T-helper 17 cell (primary cell): Measurements from ENCODE around the gene MRPS25. TPM values are rescaled to one million over a fixed set of nuclear protein-coding genes. Genes with fewer than 3 reads are reported as not detected.
A peak's percentile ranks its signal among the peaks of the same experiment; 100 is the strongest.
"Not testable (repeated sequence)": the region's sequence is repeated elsewhere in the genome, so short reads cannot be mapped to it uniquely, and the experiment has no call there.

Experiments used
- ATAC-seq: fragments of 150-1000 bp; cut with Tn5 transposase; 2 replicates; pipeline ENCODE4 v1.10.0; 2021; ENCODE audit warnings: mild to moderate bottlenecking, moderate library complexity
- DNase-seq, 3 donors: peaks; one replicate each; pipeline versions ENCODE4 v3.0.0 to v3.0.0-alpha.2; 2020 to 2021
- H3K9me3 ChIP-seq: one replicate; pipeline ENCODE4 v1.7.0; 2013; ENCODE audit warnings: low read length, mild to moderate bottlenecking; ENCODE audit not compliant: control insufficient read depth, poor library complexity, severe bottlenecking
- H3K27ac Mint-ChIP-seq: one replicate; pipeline ENCODE4 v1.8.0; 2022; ENCODE audit warnings: mild to moderate bottlenecking, moderate library complexity, mixed read lengths
- H3K27me3 Mint-ChIP-seq: one replicate; pipeline ENCODE4 v1.8.0; 2022; ENCODE audit warnings: mixed read lengths
- H3K36me3 Mint-ChIP-seq: one replicate; pipeline ENCODE4 v1.8.0; 2022; ENCODE audit warnings: low read depth, mixed read lengths
- H3K4me1 Mint-ChIP-seq: one replicate; pipeline ENCODE4 v1.8.0; 2022; ENCODE audit warnings: mild to moderate bottlenecking, mixed read lengths
- H3K4me3 Mint-ChIP-seq: one replicate; pipeline ENCODE4 v1.8.0; 2022; ENCODE audit warnings: mild to moderate bottlenecking, moderate library complexity, mixed read lengths
- total RNA-seq, 4 donors: library from RNA in 2 of 4; stranded (reverse) in 2 of 4; gene quantifications; one replicate each; pipeline ENCODE4 v1.2.3 and lab custom pipeline; 2022 to 2026

Gene MRPS25
- total RNA-seq, 2 donors from 2014 or later: 47.4 to 50.5 TPM

GRCh38 chr3:15015456-15015855, 49.7 kb downstream of the MRPS25 start:
- no peak overlapping the region for H3K27ac Mint-ChIP-seq
- no peak for DNase-seq
- peaks cover 15% of the 10 kb centered on the region for H3K4me1 Mint-ChIP-seq
- H3K9me3 ChIP-seq: no peaks in the 10 kb centered on the region
- H3K27me3 Mint-ChIP-seq: no peaks in the 10 kb centered on the region
- no peak overlapping the region for H3K4me3 Mint-ChIP-seq
- no peak for ATAC-seq
- H3K36me3 Mint-ChIP-seq: peaks cover 14% of the 10 kb centered on the region

GRCh38 chr3:15014606-15015328, 50.3 kb downstream of the MRPS25 start:
- no peaks in the 10 kb centered on the region for H3K9me3 ChIP-seq
- Mint-ChIP-seq H3K27me3 (no peaks in the 10 kb centered on the region), H3K4me1 (peaks cover 15% of the 10 kb centered on the region), H3K27ac (no peak overlapping the region), H3K36me3 (peaks cover 14% of the 10 kb centered on the region), H3K4me3 (no peak overlapping the region)
- DNase-seq (no peak), ATAC-seq (no peak)

GRCh38 chr3:15011174-15011573, 53.9 kb downstream of the MRPS25 start:
- Mint-ChIP-seq H3K4me1 (peaks cover 6% of the 10 kb centered on the region), H3K4me3 (no peak overlapping the region), H3K27ac (no peak overlapping the region), H3K27me3 (no peaks in the 10 kb centered on the region), H3K36me3 (peaks cover 6% of the 10 kb centered on the region)
- ATAC-seq: no peak
- DNase-seq: no peak
- H3K9me3 ChIP-seq: no peaks in the 10 kb centered on the region

DNA sequence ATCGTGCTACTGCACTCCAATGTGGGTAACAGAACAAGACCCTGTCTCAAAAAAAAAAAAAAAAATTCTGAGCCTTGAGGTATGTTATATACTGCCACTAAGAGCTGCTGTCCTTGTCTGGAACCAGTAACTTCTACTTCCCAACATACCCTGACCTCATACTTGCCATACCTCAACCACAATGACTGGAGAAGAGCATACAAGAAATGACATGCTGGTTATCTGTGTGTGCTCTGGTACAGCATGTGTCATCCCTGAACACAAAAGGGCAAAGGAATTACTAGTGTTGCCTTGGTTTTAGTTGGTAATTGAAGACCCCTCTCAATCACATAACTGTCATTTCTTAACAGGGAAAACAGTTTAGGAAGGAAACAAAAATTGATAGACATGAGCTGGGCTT, 54.5 kb downstream of the MRPS25 start:
- H3K9me3 ChIP-seq: no peaks in the 10 kb centered on the region
- no peak for ATAC-seq
- Mint-ChIP-seq H3K27me3 (no peaks in the 10 kb centered on the region), H3K4me1 (peaks cover 6% of the 10 kb centered on the region), H3K4me3 (no peak overlapping the region), H3K36me3 (peaks cover 6% of the 10 kb centered on the region), H3K27ac (no peak overlapping the region)
- no peak for DNase-seq

DNA sequence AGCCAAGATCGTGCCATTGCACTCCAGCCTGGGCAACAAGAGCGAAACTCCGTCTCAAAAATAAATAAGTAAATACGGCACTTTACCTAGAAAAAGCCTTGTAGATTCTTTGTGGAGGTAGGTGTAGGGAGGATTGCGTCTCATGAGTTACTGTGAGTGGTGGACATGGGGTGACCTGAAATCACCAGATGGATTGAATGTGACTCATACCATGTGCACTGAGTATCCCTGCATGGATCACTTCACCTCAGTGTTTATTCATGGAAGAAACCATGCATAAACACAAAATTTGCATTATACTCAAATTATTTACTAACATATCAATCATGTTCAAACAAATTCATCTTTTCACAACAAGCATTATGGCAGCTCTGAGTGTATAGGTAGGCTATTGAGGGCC, 55.9 kb downstream of the MRPS25 start:
- H3K4me1 Mint-ChIP-seq: peaks cover 6% of the 10 kb centered on the region
- ATAC-seq: no peak
- peak overlapping the region; percentile 9 for H3K27ac Mint-ChIP-seq
- DNase-seq: no peak
- H3K27me3 Mint-ChIP-seq: no peaks in the 10 kb centered on the region
- peaks cover 9% of the 10 kb centered on the region for H3K36me3 Mint-ChIP-seq
- H3K4me3 Mint-ChIP-seq: no peak overlapping the region
- no peaks in the 10 kb centered on the region for H3K9me3 ChIP-seq

- Mint-ChIP-seq H3K4me1 (peaks cover 6% of the 10 kb centered on the region), H3K27ac (peak overlapping the region; percentile 70), H3K36me3 (peaks cover 11% of the 10 kb centered on the region), H3K4me3 (no peak overlapping the region), H3K27me3 (no peaks in the 10 kb centered on the region)
- no peak for ATAC-seq
- no peak for DNase-seq
- no peaks in the 10 kb centered on the region for H3K9me3 ChIP-seq
These were observed 57.4 kb downstream of the MRPS25 start for GRCh38 chr3:15007681-15008141.

DNA sequence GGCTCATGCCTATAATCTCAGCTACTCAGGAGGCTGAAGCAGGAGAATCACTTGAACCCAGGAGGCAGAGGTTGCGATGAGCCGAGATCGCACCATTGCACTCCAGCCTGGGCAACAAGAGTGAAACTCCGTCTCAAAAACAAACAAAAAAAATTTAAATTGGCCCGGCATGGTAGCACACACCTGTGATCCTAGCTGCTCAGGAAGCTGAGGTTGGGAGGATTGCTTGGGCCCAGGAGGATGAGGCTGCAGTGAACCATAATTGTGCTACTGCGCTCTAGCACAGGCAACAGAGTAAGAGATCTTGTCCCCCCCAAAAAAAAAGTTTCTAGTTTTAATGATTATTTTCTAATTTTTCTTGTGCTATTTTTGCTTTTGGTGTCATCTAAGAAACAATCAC, 65.9 kb downstream of the MRPS25 start:
- H3K27ac Mint-ChIP-seq: not testable (repeated sequence)

More for the DNA sequence above, 65.9 kb downstream of the MRPS25 start:
- not testable (repeated sequence) for H3K27me3 Mint-ChIP-seq, H3K36me3 Mint-ChIP-seq, DNase-seq, ATAC-seq, H3K9me3 ChIP-seq, H3K4me3 Mint-ChIP-seq
- H3K4me1 Mint-ChIP-seq: peaks cover 13% of the 10 kb centered on the region

Other genes starting within 250 kb of the MRPS25 start
- gene FGD5, start 246.4 kb downstream of the MRPS25 start, total RNA-seq: not detected
- gene NR2C2, start 117.7 kb downstream of the MRPS25 start, total RNA-seq: 10 to 100 TPM; 47.1 to 48.3 TPM
- 10 to 100 TPM; 37.2 to 38.7 TPM for gene RBSN, start 33.8 kb upstream of the MRPS25 start, total RNA-seq
- gene CAPN7, start 140.9 kb upstream of the MRPS25 start, total RNA-seq: 10 to 100 TPM; 54.6 to 61.2 TPM